Transverse colon (tissue), 3 donors: ENCODE data around the gene RPS6KC1.
"Not testable (repeated sequence)": the region's sequence is repeated elsewhere in the genome, so short reads cannot be mapped to it uniquely, and the experiment has no call there.

Experiments
- POLR2A ChIP-seq: fragments of 450-650 bp; IDR thresholded peaks from one replicate; pipeline ENCODE4 v1.6.1; 2016; ENCODE audit warnings: antibody characterized with exemption, mild to moderate bottlenecking, moderate library complexity
- TF ChIP-seq, protein P1 (sequence below), 5 experiments: fragments of 200-600 bp in 3 of 5; fragments of 450-650 bp in 2 of 5; sonication (generic) in 3 of 5; IDR thresholded peaks; 1 replicate in 2 of 5; 2 replicates in 3 of 5; pipeline ENCODE4 v1.5.1; 2016 to 2017; ENCODE audit warnings: antibody characterized with exemption in 5 of 5, inconsistent platforms in 3 of 5, mild to moderate bottlenecking in 2 of 5, moderate library complexity in 1 of 5

DNA sequence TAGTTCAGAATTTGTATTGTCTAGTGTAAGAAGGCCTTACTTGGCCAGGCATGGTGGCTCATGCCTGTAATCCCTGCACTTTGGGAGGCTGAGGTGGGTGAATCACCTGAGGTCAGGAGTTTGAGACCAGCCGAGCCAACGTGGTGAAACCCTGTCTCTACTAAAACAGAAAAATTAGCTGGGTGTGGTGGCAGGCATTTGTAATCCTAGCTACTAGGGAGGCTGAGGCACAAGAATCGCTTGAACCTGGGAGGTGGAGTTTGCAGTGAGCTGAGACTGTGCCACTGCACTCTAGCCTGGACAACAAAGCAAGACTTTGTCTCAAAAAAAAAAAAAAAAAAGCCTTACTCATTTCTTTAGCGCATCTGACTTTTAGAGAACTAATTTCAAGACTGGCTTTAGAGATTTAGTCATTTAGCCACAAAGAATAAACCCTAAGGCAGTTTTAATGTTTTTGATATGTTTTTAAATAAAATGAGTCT is 66.7 kb downstream of the RPS6KC1 start:
- TF ChIP-seq, protein P1, sequence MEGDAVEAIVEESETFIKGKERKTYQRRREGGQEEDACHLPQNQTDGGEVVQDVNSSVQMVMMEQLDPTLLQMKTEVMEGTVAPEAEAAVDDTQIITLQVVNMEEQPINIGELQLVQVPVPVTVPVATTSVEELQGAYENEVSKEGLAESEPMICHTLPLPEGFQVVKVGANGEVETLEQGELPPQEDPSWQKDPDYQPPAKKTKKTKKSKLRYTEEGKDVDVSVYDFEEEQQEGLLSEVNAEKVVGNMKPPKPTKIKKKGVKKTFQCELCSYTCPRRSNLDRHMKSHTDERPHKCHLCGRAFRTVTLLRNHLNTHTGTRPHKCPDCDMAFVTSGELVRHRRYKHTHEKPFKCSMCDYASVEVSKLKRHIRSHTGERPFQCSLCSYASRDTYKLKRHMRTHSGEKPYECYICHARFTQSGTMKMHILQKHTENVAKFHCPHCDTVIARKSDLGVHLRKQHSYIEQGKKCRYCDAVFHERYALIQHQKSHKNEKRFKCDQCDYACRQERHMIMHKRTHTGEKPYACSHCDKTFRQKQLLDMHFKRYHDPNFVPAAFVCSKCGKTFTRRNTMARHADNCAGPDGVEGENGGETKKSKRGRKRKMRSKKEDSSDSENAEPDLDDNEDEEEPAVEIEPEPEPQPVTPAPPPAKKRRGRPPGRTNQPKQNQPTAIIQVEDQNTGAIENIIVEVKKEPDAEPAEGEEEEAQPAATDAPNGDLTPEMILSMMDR (IDR thresholded peaks at IDR 0.05): not testable (repeated sequence)
- TF ChIP-seq POLR2A: not testable (repeated sequence)
